Kidney glomerular epithelial cell (primary cell): ENCODE measurements around the gene DIAPH2.

Source experiments
- DNase-seq: peaks from one replicate; lab custom pipeline; 2025; lab: John Stamatoyannopoulos, UW

Gene DIAPH2

DNA sequence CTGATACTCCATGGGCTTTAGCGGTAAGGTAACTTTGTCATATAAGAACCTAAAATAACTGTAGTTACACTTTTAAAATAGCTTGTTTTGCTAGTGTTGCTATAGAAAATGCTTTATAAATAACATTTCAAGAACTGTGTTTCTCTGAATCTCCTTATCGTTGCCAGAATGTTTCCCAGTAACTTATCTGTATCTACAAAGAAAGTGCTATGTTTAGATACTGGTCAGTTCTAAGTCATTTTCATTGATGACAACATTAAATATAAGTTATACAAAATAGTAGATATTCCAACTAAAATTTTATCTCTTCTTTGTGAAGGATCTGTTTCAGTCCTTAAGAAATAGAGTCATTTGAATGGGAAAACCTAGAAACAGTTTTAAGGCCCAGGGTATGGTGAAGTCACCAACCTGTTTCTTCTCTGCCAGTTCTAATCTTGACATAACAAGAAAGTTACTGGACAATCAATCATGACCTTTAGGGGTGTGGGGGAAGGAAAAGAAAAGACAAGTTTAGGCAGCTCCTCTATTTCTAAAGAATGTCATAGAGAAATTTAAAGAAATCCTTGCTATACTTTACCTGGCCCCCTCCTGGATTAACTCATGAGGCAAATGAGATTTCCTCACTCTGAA, 625.0 kb downstream of the DIAPH2 start:
- DNase-seq: no peak

DNA sequence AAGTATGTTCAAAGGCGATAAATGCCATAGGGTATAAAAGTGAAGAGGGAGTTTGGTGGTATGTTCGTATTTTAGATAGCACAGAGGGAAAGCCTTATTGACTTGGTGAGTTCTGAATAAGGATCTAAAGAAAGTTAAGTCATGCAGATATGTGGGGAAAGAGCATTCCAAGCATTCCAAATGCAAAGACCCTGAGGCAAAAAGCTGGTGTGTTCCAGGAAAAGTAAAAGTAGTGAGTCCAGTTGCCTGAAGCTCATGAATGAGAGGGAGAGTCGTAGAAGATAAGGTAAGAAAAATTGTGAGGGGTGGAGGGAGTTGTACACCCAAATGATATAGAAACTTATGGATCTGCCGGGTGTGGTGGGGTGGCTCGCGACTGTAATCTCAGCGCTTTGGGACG, 625.7 kb downstream of the DIAPH2 start:
- no peak for DNase-seq

DNA sequence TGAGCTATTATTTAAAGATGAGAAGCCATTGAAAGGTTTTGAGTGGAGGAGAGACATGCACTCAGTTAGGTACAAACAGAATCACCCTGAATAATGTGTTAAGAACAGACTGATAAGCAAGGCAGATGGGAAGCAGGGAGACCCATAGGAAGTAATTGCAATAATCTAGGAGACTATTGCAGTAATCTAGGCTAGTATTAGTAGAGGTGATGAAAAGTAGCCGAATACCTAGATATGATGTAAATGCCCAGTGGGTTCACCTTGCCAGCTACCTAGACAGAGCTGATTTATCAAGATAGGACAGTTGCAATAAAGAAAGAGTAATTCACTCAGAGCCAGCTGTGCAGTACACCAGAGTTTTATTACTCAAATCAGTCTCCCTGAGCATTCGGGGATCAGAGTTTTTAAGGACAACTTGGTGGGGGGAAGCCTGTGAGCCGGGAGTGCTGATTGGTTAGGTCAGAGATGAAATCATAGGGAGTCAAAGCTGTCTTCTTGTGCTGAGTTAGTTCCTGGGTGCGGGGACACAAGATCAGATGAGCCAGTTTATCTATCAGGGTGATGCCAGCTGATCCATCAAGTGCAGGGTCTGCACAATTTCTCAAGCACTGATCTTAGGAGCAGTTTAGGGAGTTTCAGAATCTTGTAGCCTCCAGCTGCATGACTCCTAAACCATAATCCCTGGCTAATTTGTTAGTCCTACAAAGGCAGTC, 626.6 kb downstream of the DIAPH2 start:
- DNase-seq: no peak

DNA sequence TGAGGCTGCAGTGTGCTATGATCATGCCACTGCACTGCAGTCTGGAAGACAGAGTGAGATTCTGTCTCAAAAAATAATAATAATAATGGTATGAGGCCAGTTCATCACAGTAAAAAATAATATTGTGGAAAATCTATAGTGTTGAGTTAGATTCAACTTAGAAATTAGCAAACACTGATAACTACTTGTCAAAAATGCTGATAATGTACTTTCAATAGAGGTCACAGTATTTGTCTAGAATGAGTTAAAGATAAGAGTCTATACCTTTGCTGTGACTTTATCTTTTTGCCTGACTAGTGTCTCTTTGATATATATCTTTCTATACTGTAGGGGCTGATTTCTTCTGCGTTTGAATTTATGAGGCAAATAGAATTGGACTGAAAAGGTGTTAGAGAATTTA, 629.7 kb downstream of the DIAPH2 start:
- no peak for DNase-seq

DNA sequence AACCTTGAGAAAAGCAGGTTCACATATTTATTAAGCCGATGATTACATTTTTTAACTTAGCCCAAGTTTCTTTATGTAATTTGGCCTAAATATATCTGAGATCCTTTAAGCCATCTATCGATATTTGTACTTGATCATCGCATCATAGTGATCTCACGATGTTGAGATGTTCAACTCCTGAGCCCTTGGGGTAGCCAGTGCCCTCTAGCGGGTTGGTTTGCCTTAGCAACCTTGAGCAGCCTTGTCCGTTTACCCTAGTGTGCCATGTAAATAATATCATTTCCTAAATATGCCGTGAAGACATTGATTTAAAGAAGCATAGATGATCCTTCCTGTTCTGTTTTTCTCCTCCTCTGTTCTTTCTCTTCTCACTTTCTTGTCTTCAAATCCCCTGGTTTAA, 631.3 kb downstream of the DIAPH2 start:
- DNase-seq: no peak

DNA sequence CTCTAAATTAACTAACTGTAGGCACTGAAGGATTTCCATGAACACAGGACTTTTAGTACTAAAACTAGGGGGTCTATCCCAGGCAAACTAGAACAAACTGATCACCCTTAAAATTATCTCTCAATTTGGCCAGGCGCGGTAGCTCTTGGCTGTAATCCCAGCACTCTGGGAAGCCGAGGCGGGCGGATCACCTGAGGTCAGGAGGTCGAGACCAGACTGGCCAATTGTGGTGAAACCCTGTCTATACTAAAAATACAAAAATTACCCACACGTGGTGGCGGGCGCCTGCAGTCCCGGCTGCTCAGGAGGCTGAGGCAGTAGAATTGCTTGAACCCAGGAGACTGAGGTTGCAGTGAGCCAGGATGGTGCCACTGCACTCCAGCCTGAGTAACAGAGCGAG, 635.7 kb downstream of the DIAPH2 start:
- no peak for DNase-seq

DNA sequence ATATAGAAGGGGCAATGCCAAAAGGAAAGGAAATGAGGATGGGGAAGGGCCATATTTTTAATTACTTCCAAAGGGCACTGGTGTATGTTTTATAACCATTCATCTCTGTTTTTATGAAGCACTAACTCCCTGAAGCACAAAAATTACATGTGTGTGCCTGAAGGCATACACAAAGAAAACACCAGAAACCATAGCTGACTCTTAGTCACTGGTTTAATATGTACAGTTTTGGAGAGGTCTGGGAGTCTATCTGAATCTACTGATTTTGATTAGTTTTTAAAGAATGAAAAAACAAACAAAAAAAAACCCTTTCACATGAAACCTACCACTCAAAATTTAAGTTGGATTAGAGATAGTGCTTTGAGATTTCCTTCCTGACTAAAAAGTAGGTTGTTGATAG, 637.8 kb downstream of the DIAPH2 start:
- DNase-seq: no peak

DNA sequence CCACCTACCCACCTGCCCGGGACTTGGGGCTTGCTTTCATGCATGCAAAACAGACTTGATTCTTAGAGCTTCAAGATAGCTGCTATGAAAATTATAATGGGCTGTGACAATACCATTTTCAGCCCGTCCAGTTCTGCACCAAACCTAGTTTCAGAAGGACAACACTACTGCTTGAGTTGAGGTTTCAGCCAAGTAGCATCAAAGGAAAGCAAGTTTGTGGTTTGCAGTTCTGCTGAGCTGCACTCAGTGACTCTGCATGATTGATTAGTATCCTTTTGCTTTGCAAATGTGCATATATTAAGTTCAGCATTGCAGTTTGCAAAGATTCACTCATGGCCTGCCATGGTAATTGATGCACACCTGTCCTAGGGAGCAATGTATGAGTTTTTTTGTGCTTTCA, 641.8 kb downstream of the DIAPH2 start:
- DNase-seq: no peak

DNA sequence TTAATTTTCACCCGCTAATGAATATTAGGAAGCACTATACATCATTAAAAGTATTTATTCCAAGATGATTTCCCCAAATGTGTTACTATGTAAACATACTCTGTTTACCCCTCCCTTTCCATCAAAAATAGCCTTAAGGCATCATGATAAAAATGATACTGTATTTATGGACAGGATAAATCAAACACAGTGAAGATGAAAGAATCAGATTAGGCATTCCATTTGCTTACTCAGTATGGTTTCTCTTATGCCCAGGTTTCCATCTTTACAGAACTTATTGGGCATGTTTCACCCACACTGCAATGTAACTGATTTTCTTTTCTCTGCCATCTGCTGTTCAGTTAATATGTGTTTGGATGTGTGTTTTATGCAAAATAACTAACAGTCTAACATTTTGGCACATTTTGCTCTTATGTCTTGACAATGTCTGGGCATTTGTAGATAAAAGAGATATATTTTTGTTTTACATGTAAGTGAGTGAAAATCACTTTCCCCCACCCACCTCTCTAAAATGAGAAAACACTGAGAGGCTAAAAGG, 644.3 kb downstream of the DIAPH2 start:
- no peak for DNase-seq

DNA sequence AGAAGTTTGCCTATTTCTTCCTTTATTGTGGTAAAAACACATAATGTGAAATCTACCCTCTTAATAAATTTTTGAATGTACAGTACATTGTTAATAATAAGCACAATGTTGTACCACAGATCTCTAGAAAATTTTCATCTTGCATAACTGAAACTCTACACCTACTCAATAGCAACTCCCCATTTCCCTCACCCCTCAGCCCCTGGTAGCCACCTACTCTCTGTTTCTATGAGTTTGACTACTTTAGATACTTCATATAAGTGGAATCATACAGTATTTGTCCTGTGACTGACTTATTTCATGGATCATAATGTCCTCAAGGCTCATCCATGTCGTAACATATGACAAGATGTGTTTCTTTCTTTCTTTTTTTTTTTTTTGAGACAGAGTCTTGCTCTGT, 645.5 kb downstream of the DIAPH2 start:
- DNase-seq: no peak

DNA sequence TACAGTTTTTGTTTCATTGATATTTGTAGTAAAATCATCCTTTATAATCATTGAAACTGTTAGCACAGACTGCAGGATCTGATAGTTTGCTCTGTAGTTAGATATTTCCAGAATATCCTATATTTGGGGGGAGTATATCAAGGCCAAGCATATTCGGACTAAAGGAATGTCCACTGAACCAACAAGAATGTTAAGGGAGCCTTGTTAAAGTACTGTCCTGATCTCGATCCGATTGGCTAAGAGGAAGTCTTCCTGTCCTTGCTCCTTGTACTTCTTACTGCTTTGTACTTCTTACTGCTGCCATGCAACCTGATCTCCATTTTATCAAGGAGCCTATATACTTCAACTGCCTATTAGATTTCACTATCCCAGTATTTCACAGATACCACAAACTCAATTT, 648.3 kb downstream of the DIAPH2 start:
- no peak for DNase-seq

DNA sequence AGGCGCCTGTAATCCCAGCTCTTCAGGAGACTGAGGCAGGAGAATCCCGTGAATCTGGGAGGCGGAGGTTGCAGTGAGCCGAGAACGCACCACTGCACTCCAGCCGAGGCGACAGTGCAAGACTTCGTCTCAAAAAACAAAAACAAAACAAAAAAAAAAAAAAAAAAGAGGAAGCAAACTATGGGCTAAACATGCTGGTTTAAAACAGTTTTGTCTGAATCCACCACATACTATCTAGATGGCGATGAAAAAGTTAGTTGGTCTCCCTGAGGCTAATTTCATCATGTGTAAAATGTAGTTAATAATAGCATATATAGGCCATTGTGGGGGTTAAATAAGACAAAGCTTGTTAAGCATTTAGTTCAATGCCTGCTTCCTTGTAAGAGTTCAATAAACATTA, 650.2 kb downstream of the DIAPH2 start:
- DNase-seq: no peak

DNA sequence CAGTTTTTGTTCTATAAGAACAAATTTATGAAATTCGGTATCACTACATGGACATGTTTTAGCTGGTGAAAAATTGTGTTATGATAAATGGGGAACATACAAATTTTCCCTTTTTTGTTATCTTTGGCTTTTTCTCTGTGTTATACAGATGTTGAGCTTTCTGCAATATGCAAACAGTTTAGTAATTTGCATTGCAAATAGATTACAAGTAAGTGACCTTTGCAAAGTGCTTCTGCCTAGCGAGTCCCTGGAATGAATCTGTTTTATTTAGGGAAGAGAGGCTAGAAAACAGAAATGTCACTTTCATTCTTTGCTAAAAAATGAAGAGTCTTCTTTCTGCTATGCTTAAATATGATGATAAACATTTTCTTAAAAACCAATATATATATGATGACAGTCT, 660.1 kb downstream of the DIAPH2 start:
- no peak for DNase-seq

DNA sequence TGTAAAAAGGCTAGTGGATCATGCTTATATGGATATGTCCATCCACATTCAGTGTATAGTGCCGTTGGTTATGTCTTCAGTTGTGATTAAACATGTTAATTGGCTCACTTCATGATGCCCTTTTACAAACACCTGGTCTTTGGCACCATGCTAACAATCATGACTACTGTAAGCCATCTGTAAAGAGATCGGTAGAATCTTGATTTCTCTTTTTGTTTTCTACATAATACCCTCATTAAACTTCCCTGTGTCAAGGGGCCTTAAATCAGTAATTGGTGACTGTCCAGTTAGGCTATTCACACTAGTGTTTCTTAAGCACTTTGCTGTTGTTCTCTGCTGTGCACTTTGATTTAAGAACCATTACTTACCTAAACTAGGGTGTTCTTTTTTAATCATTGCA, 674.3 kb downstream of the DIAPH2 start:
- DNase-seq: no peak

DNA sequence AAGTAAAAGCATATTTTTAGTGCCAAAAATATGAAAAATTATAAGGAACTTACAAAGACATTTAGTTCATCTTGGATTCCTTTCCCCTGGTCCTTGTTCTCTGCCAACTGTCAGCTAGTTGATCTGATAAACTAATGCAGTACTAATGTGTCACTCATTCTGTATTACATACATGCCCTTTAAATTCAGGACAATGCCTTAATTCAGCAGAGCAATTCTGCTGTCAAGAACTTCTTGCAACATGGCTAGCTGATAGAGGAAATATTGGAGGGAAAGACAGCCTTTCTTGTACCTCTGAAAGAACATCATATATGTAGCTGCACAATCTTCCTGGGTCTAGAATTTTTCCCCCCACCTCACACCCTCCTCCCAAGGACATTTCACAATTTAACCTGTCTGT, 679.2 kb downstream of the DIAPH2 start:
- DNase-seq: no peak

DNA sequence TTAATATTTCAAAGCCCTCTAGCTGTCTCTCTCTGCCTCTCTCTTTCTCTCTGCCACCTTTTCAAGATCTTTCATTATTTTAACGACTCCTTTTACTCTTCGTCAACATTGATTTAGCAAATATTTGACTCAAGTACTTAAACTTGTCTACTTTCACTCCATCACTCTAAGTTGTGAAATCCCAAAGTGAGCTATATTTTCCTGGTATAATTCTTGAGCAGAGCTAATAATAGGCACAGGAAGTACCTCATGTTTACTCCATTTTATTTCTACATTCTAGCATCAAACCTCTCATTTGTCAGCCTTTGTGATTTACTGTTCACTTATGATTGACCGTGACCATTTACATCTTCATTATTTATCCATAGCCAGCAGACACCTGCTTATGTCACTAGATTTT, 681.6 kb downstream of the DIAPH2 start:
- no peak for DNase-seq

DNA sequence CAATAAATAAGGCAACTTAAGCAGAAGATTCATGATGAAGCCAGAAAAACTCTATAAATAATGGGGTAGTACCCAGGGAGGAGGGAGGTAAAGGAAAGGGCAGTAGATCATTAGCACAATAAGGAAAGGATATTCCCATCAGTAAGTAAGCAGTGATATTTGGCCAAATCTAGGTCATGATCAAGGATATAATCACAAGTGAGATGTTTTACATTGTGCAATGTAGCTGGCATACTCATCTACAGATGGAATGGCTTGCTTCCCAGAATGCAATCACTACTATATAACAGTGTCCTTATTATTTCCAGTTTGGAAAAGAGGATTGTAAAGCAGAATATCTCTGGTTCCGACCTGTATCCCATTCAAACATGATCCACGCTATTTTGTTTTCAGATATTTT, 682.5 kb downstream of the DIAPH2 start:
- no peak for DNase-seq

DNA sequence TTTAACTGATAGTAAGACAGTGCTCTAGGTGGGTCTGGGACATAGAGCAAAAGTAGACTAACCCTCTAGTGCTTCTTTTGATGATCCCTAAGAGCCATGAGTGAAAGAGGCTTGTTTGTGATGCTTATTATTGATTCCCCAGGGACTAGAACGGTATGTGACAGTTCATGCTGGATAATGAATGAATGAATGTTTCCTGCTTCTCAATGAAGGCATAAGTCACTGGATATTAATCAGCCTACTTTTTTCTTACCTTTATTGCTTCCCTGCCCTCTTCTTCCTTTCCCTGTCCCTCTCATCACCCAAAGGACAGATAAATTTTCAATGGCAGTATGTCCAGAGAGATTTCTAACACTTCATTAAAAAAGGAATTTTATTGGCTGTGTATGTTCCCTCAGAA, 685.3 kb downstream of the DIAPH2 start:
- no peak for DNase-seq

DNA sequence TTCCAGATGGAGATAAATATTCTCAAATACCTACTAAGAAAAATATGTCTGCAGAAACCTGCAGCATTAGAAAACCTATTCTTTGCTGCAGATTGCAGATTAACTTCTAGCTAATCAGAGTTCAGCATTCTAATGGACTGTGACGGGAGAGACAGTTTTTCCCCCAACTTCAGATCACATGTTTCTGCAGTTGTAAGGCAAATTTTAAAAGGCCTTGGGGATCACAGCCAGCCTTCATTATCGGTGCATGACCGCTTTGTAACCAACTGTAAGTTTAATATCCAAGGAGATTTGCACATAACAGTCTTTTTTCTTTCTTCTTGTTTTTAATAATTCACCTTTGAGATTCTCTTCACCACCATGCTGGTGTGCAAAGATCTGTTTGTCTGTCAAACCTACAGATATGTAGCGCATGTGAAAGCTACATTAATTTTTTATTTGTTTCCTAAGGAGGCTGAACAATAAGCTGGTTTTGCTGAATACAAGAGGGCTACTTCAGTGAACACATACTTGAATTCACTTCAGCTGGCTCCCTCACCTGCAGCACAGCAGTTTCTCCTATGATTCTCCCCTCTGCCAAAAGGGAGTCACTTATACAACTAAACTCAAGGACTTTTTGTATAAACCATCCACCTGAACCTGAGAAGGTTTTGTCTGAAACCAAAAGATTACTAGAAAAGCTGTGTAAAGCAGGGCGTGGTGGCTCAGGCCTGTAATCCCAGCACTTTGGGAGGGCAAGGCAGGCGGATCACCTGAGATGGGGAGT, 687.5 kb downstream of the DIAPH2 start:
- no peak for DNase-seq

DNA sequence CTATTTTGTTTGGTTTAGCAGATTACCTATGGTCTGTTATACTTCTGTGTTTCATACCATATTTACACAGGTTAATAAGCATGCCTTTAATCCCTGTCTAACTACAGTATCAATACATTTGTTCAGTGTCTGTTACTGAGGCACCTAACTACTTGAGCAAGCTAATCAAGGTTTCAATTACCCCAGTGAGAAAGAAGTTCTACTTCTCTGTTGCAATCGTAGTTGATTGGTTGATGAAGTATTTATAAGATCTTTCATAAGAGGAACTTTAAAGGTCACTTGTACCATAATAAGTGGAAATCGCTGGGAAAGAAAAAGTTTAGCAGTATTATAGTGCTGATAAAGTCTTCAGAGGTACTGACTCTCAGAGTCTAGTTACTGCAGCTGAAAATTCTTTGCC, 689.6 kb downstream of the DIAPH2 start:
- no peak for DNase-seq

DNA sequence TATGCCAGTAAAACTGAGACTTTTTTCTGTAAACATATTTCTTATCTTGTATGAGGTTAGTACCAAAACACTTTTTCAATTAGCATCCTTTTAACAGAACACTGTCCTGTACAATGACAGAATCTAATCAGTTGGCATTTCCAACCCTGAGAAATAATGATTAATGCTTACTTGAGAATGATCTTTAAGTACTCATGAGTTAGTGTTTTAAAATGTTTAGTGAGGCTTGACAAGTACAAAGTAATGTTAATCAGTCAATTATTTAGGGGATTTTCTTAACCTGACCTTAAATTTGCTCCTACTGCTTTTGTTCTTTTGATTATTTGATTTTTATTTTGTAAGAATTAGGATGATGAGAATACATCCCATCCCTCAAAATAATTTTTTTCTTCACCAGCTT, 695.6 kb downstream of the DIAPH2 start:
- DNase-seq: no peak

DNA sequence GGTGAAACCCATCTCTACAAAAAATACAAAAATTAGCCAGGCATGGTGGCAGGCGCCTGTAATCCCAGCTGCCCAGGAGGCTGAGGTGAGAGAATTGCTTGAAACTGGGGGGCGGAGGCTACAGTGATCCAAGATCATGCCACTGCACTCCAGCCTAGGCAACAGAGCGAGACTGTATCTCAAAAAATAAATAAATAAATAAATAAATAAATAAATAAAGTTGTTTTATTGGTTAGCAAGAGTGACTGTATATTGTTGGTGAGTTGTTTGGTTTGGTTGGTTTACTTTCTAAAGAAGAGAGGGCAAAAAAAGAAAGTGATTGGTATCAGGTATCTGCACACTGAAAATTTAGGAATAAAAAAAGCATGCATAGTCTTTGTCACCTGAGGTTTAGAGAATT, 700.0 kb downstream of the DIAPH2 start:
- DNase-seq: no peak

DNA sequence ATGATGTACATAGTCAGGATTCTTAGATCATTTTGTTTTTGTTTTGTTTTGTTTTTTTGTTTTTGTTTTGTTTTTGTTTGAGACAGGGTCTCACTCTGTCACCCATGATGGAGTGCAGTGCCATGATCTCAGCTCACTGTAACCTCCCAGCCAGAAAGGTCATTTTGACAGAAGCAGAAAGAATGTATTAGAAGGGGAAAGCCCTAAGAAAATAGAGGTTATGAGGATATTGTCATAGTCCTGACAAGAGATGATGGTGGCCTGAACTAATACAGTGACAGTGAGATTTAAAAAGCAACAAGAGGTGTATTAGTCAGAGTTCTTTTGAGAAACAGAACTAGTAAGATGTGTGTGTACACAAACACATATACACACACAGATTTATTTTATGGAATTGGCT, 702.4 kb downstream of the DIAPH2 start:
- no peak for DNase-seq
